HEK293T (cell line): ENCODE results near the gene COMMD10.

Source experiments
- ELF4 ChIP-seq: fragments of 450-650 bp; IDR thresholded peaks from 2 replicates; pipeline ENCODE4 v1.6.1; 2017; ENCODE audit warnings: antibody characterized with exemption
- FOXA1 ChIP-seq: fragments of 450-650 bp; IDR thresholded peaks from 2 replicates; pipeline ENCODE4 v1.6.1; 2016; ENCODE audit warnings: mild to moderate bottlenecking
- FOXK2 ChIP-seq: fragments of 450-650 bp; IDR thresholded peaks from 2 replicates; pipeline ENCODE4 v1.6.1; 2016; ENCODE audit warnings: mild to moderate bottlenecking
- FOXM1 ChIP-seq: fragments of 450-650 bp; IDR thresholded peaks from 2 replicates; pipeline ENCODE4 v1.6.1; 2017; ENCODE audit warnings: mild to moderate bottlenecking, borderline replicate concordance
- LEF1 ChIP-seq: fragments of 450-650 bp; IDR thresholded peaks from 2 replicates; pipeline ENCODE4 v1.6.1; 2017; ENCODE audit warnings: mild to moderate bottlenecking, borderline replicate concordance
- NFRKB ChIP-seq: fragments of 450-650 bp; IDR thresholded peaks from 2 replicates; pipeline ENCODE4 v1.6.1; 2016; ENCODE audit warnings: mild to moderate bottlenecking, moderate library complexity
- SP1 ChIP-seq: fragments of 450-650 bp; IDR thresholded peaks from 2 replicates; pipeline ENCODE4 v1.6.1; 2017
- SUZ12 ChIP-seq: fragments of 450-650 bp; IDR thresholded peaks from 2 replicates; pipeline ENCODE4 v1.6.1; 2016; ENCODE audit warnings: mild to moderate bottlenecking
- TARDBP ChIP-seq: fragments of 450-650 bp; IDR thresholded peaks from 2 replicates; pipeline ENCODE4 v1.6.1; 2016
- ZNF384 ChIP-seq: fragments of 450-650 bp; IDR thresholded peaks from 2 replicates; pipeline ENCODE4 v1.6.1; 2016

DNA sequence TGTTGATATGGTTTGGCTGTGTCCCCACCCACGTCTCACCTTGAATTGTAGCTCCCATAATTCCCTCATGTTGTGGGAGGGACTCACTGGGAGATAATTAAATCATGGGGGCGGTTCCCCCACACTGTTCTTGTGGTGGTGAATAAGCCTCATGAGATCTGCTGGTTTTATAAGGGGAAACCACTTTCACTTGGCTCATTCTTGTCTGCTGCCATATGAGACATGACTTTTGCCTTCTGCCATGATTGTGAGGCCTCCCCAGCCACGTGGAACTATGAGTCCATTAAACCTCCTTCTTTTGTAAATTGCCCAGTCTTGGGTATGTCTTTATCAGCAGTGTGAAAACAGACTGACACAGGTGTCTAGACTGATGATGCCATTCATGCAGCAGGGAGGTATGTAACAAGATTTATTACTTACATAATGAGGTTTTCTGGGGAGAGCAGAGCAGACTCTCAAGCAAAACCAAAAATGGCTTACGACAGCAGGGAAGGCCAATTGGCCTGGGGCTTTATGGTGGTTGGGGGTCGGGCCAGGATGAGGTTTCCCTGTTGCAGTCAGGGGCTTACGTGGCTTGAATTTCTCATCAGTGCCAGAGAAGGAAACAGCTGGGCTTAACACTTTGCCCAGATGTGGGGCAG lies 9.5 kb upstream of the COMMD10 start:
- no peak for TF ChIP-seq SUZ12
- no peak for TF ChIP-seq TARDBP
- no peak for TF ChIP-seq ELF4
- no peak for TF ChIP-seq FOXA1
- no peak for TF ChIP-seq NFRKB
- TF ChIP-seq FOXK2: no peak
- no peak for TF ChIP-seq LEF1
- no peak for TF ChIP-seq FOXM1
- TF ChIP-seq SP1: no peak
- TF ChIP-seq ZNF384: no peak
